ENCODE measurements around the gene PRKCD.

GRCh38 chr3:53196575-53197407 is 35.8 kb downstream of the PRKCD start:
- TF ChIP-seq CTCF (conservative IDR thresholded peaks at IDR 0.05; ENCODE audit: low read length) (no peak), EZH2phosphoT487 (IDR thresholded peaks at IDR 0.05; ENCODE audit: borderline replicate concordance) (no peak)

All from Loucy (cell line).